CD4-positive, alpha-beta T cell treated with Interleukin-21 for 1 hour (primary cell): ENCODE results near the gene CAMK4.

Experiments
- DNase-seq: peaks from one replicate; pipeline ENCODE4 v3.0.0-alpha.2; 2020

CAMK4 gene

DNA sequence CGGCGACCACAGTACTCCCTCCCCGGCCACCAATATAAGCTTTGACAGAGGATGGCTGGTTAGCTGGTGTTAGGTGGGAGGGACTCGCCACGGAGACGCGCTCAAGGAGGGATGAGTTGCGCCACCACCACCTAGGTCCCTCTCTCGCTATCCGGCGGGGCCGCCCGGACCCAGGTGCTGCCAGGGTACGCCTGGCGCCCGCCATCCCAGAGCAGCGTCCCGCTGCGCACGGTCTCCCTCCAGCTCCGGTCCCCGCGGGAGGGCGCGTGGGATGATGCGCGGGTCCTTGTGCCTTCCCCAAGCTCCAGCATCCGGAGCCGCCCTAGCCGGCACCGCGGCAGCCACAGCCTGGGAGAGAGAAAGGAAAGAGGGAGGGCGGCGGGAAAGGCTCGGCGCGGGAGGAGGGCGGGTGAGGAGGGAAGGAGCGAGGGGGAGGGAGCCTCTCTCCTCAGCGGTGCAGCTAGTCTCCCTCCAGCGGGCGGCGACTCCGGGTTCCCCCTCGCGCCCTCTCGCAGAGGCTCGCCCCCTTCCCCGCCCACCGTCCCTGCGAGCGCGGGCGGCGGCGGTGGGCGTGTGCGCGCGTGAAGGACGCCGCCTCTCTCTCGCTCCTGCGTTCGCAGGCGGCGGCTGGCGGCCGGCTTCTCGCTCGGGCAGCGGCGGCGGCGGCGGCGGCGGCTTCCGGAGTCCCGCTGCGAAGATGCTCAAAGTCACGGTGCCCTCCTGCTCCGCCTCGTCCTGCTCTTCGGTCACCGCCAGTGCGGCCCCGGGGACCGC is at the start of gene CAMK4:
Gene CAMK4 (plus strand): TSS at position 598 of the 774 bp plus-strand sequence. CDS start 100 bp downstream, at position 698.
- peak; percentile 84 for DNase-seq

DNA sequence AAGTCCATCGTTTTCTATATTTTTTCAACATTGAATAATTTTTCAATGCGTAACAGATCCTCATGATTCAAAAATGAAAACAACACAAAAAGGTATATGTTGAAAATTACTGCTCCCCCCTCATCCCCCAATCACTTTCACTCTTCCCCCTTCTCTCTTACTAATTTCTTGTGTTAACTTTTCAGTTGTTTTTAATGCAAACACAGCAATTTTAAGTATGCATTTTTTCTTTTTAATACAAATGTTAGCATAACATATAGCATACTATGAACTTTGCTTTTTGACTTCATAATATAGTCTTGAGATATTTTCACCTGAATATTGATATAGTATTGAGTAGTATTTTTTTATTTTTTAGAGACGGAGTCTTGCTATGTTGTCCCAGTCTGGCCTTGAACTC is 41.1 kb upstream of the CAMK4 start:
- DNase-seq: no peak

DNA sequence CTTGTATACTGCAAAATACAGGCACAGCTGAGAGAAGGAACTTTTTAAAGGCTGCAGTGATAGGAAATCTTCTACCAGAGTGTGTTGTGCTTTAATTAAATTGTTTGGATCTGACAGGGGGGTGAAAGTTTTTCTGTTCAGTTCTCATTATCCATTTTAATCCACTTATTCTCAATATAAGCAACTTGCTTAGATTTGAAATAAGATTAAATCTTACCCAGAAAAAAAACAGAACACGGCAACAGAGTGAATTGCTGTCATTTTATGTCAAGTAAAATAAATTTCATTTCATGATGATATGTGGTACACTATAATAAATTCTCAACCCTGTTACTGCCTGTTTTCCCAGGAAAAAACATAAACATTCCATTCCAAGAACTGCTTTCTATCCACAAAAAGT is 37.1 kb upstream of the CAMK4 start:
- DNase-seq: no peak

DNA sequence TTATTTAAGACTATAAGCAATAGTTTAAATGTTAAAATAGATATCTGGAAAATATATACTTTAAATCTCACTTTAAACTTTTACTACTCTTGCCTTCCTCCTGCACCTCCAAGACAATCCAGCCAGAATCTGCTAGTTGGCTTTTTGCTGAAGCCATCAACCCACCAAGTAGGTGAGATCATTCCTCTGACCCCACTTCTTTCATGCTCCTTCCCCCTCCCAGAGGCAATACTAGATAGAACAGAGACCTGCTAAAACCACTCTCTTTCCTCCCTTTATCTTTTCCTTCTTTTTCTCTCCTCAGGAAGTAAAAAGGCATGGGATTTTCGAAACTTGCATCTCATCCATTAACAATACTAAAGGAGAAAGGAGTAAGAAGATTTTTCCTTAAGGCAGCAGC is 30.1 kb upstream of the CAMK4 start:
- no peak for DNase-seq

DNA sequence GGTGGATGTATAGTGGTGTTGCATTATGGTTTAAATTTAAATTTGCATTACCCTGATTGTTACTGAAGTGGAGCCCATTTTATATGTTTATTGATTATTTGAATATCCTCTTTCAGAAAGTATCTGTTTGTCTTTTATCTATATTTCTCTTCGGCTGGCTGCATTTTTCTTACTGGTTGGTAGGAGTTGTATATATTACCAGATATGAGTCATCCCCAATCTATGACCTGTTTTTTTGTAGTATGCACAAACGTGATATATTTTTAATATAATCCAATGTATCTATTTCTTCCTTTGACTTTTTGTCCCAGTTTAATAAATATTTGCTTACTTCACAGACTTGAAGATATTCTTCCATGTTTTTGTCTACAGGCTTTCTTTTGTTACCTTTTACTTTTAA is 29.3 kb upstream of the CAMK4 start:
- no peak for DNase-seq

DNA sequence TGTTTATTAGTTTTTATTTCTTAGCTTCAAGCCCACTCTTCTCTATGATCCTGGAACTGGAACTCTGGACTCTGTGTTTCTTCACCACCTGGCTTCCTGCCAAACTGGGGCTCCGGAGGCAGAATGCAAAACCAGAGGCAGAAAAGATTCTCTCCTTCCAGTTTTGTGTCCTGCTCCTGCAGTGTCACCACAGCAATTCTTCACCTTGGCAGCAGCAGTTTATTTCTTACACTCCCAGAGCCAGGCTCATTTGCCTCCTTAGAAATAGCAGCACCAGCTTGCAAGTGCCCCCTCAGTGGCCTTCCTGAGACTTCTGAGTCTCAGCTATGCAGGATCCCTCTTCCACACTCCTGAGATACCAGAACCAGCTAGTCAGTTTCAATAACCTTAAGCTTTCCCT is 26.7 kb upstream of the CAMK4 start:
- DNase-seq: no peak

DNA sequence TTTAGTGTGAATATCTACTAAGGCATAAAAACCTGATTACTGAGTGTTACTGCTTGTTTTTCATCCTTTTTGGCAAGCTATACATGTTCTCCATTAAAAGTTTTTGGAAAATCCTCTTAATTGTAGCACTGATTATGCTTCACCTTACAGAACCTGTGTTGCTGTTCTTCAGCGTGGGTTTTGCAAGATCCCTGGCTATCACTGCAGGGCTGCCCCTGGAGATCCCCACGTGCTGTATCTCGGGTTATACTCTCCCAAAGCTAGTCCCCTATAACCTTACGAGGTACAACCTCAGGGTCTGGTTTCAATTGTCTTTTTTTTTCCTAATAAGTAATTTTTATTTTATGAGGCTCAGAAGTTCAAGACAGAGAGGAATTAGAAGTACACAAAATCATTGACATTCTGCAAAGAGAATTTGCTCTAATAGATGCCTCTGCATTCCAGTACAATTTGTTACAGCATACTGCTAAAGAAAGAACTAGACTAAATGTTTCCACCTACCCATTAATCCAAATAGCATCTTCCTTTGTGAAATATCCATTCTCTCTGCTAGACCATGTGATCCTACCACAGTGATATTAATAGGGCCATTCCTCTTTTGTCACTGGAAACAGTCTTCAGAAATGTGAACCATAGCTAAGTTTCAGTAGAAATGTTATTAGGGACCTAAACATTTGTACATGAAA is 25.8 kb upstream of the CAMK4 start:
- DNase-seq: no peak

DNA sequence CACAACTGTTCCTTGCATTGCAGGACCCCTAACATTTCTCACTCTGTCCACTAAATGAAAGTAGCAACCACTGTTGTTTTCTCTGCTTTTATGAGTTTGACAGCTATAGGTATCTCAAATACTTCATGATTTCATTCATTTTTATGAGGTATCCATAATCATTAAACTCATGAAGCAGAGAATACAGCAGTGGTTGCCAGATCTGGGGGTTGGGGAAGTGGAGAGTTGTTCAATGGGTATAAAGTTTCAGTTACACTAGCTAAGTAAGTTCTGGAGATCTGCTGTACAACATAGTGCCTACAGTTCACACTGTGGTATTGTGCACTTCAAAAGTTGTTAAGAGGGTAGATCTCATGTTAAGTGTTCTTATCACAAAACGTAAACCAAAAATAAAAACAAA is 23.4 kb upstream of the CAMK4 start:
- no peak for DNase-seq

DNA sequence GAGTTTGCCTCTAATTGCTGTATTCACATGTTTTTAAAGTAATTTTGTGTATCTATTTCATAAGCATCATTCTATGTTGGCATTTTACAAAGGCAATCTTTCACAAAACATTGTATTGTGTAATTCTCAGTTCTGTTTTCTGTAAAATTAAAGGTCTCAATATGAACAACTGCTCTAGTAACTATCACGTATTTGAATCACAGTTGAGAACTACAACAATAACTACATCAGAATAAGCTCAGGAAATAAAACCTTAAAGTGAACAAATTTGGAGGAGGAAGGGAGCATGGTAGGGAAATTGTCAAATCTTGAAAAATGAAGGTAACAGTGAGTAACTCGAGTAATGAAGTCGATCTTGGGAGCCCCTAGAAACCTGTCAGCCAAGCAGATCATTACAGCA is 22.5 kb upstream of the CAMK4 start:
- DNase-seq: no peak

DNA sequence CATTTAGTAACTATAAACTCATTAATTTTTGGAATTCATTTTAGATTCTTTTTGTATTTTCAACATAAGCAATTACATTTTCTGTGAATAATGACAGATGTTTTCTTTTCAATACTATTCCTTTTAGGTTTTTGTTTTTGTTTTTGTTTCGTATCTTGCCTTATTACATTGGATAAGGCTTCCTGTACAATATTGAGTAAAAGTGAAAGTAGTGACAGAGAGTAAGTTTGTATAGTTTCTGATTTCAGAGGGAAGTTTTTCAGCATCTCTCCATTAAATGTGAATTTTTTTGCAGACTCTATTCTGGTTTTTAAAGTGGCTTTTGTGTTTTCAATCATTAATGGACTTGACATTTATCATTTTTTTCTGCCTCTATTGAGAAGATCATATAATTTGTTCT is 12.8 kb upstream of the CAMK4 start:
- DNase-seq: no peak

DNA sequence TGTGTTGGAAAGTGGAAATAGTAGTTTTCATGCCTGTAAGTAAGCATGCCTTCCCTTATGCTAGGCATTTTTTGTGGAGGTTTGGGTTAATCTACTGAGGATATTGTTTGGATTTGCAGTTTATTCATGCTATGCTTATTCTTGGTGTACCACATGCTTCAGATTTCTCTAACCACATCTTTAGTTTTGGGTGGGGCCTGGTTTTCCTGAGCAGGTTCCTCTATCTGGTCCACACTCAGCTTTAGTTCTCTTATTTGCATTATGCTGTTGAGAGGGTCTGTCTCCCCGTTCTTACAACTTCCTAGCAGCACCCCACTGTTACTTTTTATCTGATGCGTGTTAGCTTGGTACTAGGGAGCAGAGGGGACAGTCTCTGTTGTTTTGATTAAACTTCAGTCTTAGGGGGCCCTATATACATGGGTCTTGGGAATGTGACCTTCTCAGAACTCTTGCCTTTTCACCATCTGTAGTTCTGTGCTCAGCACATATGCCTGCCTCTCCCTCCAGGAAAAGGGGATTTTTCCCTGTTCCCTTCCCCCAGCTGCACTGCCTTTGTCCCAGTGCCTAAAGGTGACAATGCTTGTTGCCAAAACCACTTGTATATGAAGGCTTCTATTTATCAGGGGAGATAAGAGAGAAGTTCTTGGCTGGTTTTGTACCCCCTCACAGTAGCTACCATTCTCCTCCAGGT is 10.0 kb upstream of the CAMK4 start:
- DNase-seq: no peak

DNA sequence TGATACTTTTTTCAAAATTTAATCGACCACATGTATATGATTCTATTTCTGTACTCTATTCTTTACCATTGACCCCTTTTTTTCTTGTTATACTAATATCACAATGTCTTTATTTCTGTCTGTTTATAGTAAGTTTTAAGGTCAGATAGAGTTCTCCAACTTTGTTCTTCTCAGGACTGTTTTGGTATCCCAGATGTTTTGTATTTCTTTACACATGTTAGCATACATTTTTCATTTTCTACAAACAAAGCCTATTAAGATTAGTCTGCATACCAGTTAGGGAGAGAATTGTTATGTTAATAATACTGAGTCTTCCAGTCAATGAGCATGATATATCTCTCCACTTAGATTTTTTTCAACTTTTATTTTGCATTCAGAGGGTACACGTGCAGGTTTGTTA is 8.2 kb upstream of the CAMK4 start:
- DNase-seq: no peak

DNA sequence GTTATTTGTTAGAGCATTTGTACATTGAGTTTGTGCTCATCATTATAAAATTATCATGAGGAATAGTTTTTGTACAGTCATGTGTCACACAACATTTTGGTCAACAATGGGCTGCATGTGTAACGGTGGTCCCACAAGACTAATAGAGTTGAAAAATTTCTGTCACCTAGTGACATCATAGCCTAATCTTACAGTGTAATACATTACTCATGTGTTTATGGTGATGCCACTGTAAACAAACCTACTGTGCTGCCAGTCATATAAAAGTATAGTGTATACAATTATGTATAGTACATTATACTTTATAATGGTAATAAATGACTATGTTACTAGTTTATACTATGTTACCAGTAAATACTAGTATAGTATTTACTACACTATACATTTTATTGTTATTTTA is 3.0 kb upstream of the CAMK4 start:
- DNase-seq: no peak

DNA sequence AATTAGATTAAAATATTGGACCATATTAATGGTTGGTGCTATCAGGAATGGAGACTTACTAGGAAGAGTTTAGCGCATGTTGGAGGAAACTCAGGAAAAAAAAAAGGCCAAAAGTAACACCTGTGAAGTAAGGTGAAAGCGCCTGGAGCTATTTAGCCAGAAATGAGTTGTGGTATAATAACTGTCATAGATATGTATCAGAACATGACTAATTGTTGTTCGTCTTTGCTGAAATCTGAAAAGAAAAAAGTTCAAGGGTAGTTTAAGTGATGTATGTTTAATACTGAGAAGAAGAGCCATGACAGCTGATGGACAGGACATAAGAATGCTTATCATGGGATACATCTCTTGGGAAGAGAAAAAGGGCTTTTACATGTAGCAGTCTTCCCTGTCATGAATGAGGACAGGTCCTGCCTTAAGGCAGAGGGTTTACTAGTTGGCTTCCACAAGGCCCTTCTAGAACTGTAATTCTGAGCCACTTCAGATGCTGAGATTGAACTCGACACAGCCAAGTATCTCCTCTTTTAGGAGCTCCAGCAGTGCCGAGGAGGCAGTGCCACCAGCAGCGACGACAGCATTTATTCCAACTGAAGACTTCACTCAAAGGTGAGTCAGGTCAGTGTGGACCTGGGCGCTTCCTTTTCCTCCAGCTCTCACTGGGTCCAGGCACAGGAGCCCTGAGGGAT is 940 bp upstream of the CAMK4 start:
- no peak for DNase-seq

DNA sequence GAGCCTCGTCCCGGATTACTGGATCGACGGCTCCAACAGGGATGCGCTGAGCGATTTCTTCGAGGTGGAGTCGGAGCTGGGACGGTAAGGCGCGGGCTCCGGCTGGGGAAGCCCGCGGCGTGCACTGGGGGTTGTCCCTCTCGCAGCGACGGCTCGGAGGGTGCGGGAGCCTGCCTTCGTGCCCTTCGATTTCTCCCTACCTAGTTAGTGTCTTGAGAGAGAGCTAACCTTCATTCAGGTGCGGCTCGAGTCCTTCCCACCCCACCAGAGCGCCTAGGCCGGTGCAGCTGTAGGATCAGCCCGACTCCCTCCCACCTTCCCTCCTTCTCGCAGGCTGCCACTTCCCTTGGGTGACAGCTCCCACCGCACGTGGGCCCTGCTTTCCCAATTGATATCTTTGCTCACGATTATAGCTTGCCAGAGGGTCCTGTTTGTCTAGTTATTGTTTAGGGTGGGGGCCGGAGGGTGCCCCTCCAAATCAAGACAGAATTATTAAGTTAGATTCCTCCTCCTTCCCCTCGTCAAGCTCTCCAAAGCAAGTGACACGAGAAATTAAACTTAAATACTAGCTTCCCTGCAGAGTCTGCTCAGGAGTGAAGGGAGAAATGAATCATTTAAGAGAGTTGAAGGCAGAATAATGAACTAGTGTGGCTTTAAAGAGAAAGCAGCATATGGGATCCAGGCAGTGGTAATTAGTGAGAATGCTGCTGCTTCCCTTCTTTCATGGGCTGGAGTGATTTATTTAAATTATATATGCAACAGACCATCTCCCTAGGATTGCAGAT is 569 bp downstream of the CAMK4 start:
- DNase-seq: no peak

DNA sequence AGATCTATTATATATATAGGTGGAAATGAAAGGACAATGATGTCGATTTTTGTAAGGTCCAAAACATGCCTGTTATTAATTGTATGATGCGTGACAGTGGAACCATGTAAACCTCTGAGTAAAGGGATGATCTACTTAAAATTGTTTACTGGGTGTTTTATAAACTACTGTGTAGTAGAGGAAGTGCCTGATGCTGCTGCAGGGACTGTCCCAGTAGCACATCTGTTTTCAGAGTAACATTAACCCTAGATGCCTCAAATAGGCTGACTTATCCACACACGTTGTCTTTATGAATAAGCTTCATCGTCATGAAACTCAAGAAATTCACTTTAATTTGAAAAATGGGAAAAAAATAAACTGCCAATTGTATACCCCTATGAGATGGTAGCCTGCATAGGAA is 1.7 kb downstream of the CAMK4 start:
- DNase-seq: peak; percentile 48

DNA sequence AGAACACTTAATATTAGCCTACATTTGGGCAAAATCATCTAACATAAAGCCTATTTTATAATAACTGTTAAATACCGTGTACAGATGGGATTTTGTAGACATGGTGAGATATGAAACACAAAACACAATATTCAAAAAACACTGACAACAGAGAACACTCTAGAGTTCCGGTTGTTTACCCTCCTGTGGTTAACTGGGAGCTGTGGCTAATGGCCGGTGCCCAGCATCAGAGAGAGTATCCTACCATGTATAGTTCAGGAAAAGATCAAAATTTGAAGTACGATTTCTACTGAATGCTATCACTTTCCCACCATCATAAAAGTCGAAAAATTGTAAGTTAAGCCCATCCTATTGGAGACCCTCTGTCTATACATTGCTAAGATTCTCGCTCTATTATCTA is 2.4 kb downstream of the CAMK4 start:
- DNase-seq: no peak

DNA sequence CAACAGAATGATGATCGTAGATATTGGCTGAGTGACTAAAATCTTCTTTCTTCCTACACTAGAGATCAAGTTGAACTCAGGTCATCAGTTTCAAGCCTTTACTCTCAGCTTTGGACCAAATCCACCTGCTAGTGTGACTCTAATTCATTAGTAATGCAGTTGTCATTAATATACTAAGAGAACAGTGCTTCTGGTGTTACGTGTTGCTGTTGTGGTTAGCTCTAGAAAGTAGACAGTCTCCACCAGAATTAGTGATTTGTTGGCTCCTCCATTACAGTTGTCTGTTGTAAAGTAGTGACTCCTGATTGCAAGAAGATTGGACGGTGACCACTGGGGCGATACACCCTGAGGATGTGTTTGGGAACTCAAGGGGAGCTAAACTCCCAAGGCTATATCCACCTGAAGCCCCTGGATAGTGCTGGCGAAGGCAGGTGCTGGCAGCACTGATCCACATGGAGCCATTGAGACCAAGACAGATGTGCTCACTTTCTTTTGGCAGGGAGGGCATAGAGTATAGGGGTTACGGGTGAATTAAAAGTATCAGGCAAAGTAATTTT is 3.1 kb downstream of the CAMK4 start:
- no peak for DNase-seq

DNA sequence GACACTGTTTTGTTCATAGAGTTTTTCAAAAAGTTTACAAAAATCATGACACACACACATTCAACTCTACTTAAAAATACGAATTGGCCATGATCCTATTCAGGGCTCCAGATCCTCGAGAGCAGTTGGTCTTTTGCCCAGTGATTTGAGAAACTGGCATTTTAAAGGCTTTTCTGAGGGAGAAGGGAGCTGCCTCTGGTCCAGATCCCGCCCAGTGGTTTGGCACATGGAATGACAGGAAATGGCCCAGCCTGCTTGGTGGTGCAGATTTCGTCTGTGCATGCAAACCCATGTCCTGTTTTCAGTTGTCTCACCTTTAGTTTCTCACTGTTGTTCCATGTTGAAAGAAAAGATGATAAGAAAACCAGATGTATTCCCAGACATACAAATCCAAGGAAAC is 3.6 kb downstream of the CAMK4 start:
- DNase-seq: peak; percentile 45

DNA sequence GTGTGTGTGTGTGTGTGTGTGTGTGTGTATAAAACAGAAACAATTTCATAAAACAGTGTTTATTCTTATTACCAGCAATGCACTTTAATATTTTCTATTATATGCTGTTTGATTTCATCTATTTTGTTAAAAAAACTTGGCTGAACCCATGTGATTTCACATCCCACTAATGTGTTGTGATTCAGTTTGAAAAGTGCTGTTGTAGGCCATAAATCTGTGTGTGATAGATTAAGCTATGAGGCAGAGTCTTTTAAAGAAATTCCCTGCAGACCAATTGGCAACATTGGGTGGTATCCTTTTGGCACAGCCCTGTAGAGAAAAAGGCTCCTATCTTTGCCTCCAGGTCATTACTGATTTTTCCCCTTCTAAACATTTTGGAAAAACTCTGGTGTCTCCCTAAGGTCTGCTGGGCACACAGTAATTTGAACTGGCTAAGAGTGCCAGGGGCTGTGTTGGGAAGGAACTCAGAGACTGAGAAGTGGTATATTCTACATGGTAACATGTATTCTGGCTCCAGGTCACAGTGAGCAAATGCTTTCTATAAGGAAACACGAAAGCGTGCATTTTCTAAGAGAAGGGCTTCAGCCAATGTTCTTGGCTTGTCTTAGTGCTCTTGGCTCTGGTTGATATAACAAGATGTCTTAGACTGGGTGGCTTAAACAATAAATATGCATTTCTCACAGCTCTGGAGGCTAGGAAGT is 4.5 kb downstream of the CAMK4 start:
- DNase-seq: no peak

DNA sequence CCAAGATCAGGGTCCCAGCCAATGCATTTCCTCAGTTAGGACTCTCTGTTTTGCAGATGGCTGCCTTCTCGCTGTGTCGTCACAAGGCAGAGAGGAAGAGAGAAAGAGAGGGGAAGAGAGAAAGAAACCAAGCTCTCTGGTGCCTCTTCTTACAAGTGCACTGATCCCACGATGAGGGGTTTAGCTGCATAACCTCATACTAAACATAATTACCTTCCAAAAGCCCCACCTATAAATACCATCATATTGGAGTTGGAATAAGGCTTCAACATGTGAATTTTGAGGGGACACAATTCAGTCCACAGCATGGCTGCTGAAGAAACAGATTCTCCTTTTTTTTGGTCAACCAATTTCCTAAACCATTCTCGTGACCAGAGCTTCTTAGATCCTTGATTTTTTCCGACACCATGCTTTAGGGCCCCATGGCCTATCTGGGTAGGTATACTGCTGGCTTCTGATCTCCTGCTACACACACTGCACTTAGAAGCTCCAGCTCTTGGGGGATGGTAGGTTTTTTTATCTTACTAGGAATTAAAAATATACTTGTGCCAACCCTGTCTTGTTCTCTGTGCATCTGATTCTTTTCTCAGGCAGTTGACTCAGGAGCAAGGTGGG is 5.1 kb downstream of the CAMK4 start:
- no peak for DNase-seq
